Fibroblast of lung (primary cell): Measurements from ENCODE around the gene IRF2.

Source experiments
- EZH2 ChIP-seq: IDR thresholded peaks from 2 replicates; pipeline ENCODE4 v1.5.1; 2012; ENCODE audit warnings: low read length, control low read depth, mild to moderate bottlenecking; ENCODE audit errors: missing control alignments
- TF ChIP-seq, protein P1 (sequence below), 2 donors: IDR thresholded peaks in 1 of 2; conservative IDR thresholded peaks in 1 of 2; 1 replicate in 1 of 2; 2 replicates in 1 of 2; pipeline ENCODE4 v1.5.1; 2011 to 2012; ENCODE audit warnings: low read length in 2 of 2, control low read depth in 1 of 2, inconsistent platforms in 1 of 2, low read depth in 1 of 2, mild to moderate bottlenecking in 1 of 2

- TF ChIP-seq EZH2: no peak
- TF ChIP-seq, protein P1, sequence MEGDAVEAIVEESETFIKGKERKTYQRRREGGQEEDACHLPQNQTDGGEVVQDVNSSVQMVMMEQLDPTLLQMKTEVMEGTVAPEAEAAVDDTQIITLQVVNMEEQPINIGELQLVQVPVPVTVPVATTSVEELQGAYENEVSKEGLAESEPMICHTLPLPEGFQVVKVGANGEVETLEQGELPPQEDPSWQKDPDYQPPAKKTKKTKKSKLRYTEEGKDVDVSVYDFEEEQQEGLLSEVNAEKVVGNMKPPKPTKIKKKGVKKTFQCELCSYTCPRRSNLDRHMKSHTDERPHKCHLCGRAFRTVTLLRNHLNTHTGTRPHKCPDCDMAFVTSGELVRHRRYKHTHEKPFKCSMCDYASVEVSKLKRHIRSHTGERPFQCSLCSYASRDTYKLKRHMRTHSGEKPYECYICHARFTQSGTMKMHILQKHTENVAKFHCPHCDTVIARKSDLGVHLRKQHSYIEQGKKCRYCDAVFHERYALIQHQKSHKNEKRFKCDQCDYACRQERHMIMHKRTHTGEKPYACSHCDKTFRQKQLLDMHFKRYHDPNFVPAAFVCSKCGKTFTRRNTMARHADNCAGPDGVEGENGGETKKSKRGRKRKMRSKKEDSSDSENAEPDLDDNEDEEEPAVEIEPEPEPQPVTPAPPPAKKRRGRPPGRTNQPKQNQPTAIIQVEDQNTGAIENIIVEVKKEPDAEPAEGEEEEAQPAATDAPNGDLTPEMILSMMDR (conservative IDR thresholded peaks at IDR 0.05 in 1 of 2, IDR thresholded peaks at IDR 0.05 in 1 of 2; ENCODE audit: low read depth in 1 of 2, low read length in 2 of 2): no peak
Measured at GRCh38 chr4:184415071-184415470, 59.3 kb downstream of the IRF2 start.
